SIG-M5 (cell line): ENCODE measurements around the gene SUPT5H.

Experiments used
- DNase-seq: peaks from one replicate; lab custom pipeline; 2025; lab: John Stamatoyannopoulos, UW

Gene SUPT5H

DNA sequence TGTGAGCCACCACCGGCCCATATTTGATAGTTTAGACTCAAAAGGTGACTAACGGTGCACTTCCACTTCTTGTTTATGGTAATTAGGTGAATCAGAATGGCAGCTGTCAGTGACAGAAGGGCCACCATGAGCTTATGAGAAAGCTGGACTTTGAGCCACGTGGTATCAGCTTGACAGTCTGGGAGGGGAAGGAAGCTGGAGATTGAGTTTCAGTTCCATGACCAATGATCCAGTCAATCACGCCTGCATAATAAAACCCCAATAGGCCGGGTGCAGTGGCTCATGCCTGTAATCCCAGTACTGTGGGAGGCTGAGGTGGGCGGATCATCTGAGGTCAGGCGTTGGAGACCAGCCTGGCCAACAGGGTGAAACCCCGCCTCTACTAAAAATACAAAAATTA, 79.1 kb downstream of the SUPT5H start:
- no peak for DNase-seq

DNA sequence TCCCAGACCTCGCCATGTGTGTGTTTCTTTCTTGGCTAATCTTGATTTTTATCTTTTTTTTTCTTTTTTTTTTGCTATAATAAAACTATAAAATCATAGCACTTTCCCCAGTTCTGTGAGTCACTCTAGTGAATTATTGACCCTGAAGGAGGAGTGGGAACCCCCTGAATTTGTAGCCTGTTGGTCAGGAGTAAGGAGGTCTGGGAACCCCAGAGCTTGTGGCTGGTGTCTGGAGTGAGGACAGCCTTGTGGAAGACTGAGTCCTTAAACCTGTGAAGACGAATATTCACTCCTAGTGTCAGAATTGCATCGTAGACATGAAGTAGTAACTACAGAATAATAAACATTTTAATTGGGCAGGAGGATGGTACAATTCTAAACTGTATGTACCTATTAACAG, 79.8 kb downstream of the SUPT5H start:
- no peak for DNase-seq
